ENCODE data around the gene SLC16A10.
"Not testable (repeated sequence)": the region's sequence is repeated elsewhere in the genome, so short reads cannot be mapped to it uniquely, and the experiment has no call there.

SLC16A10 gene

GRCh38 chr6:111121789-111122350 is 34.6 kb downstream of the SLC16A10 start:
- TF ChIP-seq CTCF (conservative IDR thresholded peaks at IDR 0.05; ENCODE audit: low read depth, low read length): no peak
- no peak overlapping the region for H2AFZ ChIP-seq (ENCODE audit: low read depth)
- H3K27me3 ChIP-seq (ENCODE audit: insufficient read depth, low read depth): no peaks in the 10 kb centered on the region
- H3K4me2 ChIP-seq: no peak overlapping the region
- no peak overlapping the region for H3K9ac ChIP-seq
- H3K36me3 ChIP-seq (ENCODE audit: insufficient read depth): no peaks in the 10 kb centered on the region
- H3K4me1 ChIP-seq (ENCODE audit: low read depth, poor library complexity, severe bottlenecking): no peaks in the 10 kb centered on the region
- H3K4me3 ChIP-seq (IDR thresholded peaks at IDR 0.05; ENCODE audit: insufficient read depth, low read depth, low read length): no peak overlapping the region
- H3K79me2 ChIP-seq (ENCODE audit: insufficient read depth, low read depth): no peaks in the 10 kb centered on the region
- no peak overlapping the region for H3K27ac ChIP-seq
- no peaks in the 10 kb centered on the region for H4K20me1 ChIP-seq (ENCODE audit: insufficient read depth)

GRCh38 chr6:111122458-111123286 is 35.4 kb downstream of the SLC16A10 start:
- H2AFZ ChIP-seq (ENCODE audit: low read depth): no peak overlapping the region
- H3K36me3 ChIP-seq (ENCODE audit: insufficient read depth): no peaks in the 10 kb centered on the region
- H3K9ac ChIP-seq: no peak overlapping the region
- TF ChIP-seq CTCF (conservative IDR thresholded peaks at IDR 0.05; ENCODE audit: low read depth, low read length): no peak
- no peak overlapping the region for H3K27ac ChIP-seq
- H3K27me3 ChIP-seq (ENCODE audit: insufficient read depth, low read depth): no peaks in the 10 kb centered on the region
- no peak overlapping the region for H3K4me2 ChIP-seq
- H3K79me2 ChIP-seq (ENCODE audit: insufficient read depth, low read depth): no peaks in the 10 kb centered on the region
- H4K20me1 ChIP-seq (ENCODE audit: insufficient read depth): no peaks in the 10 kb centered on the region
- no peaks in the 10 kb centered on the region for H3K4me1 ChIP-seq (ENCODE audit: low read depth, poor library complexity, severe bottlenecking)
- no peak overlapping the region for H3K4me3 ChIP-seq (IDR thresholded peaks at IDR 0.05; ENCODE audit: insufficient read depth, low read depth, low read length)

- no peaks in the 10 kb centered on the region for H4K20me1 ChIP-seq (ENCODE audit: insufficient read depth)
- H3K36me3 ChIP-seq (ENCODE audit: insufficient read depth): no peaks in the 10 kb centered on the region
- no peak overlapping the region for H3K27ac ChIP-seq
- H3K27me3 ChIP-seq (ENCODE audit: insufficient read depth, low read depth): no peaks in the 10 kb centered on the region
- no peak overlapping the region for H3K4me3 ChIP-seq (IDR thresholded peaks at IDR 0.05; ENCODE audit: insufficient read depth, low read depth, low read length)
- no peak overlapping the region for H3K4me2 ChIP-seq
- H3K9ac ChIP-seq: no peak overlapping the region
- H2AFZ ChIP-seq (ENCODE audit: low read depth): no peak overlapping the region
- no peaks in the 10 kb centered on the region for H3K79me2 ChIP-seq (ENCODE audit: insufficient read depth, low read depth)
- no peak for TF ChIP-seq CTCF (conservative IDR thresholded peaks at IDR 0.05; ENCODE audit: low read depth, low read length)
- H3K4me1 ChIP-seq (ENCODE audit: low read depth, poor library complexity, severe bottlenecking): no peaks in the 10 kb centered on the region
These were observed 37.1 kb downstream of the SLC16A10 start for GRCh38 chr6:111124406-111124805.

GRCh38 chr6:111129013-111129412 is 41.7 kb downstream of the SLC16A10 start:
- Histone ChIP-seq H4K20me1 (ENCODE audit: insufficient read depth) (no peaks in the 10 kb centered on the region), H3K27me3 (ENCODE audit: insufficient read depth, low read depth) (no peaks in the 10 kb centered on the region), H3K27ac (no peak overlapping the region), H3K36me3 (ENCODE audit: insufficient read depth) (no peaks in the 10 kb centered on the region), H3K79me2 (ENCODE audit: insufficient read depth, low read depth) (no peaks in the 10 kb centered on the region), H3K4me1 (ENCODE audit: low read depth, poor library complexity, severe bottlenecking) (no peaks in the 10 kb centered on the region), H3K4me2 (no peak overlapping the region), H3K9ac (no peak overlapping the region), H3K4me3 (IDR thresholded peaks at IDR 0.05; ENCODE audit: insufficient read depth, low read depth, low read length) (no peak overlapping the region), H2AFZ (ENCODE audit: low read depth) (no peak overlapping the region)
- no peak for TF ChIP-seq CTCF (conservative IDR thresholded peaks at IDR 0.05; ENCODE audit: low read depth, low read length)

GRCh38 chr6:111131018-111131417 is 43.7 kb downstream of the SLC16A10 start:
- H3K4me3 ChIP-seq (IDR thresholded peaks at IDR 0.05; ENCODE audit: insufficient read depth, low read depth, low read length); H3K27me3 ChIP-seq (ENCODE audit: insufficient read depth, low read depth); H3K79me2 ChIP-seq (ENCODE audit: insufficient read depth, low read depth); H3K9ac ChIP-seq; H4K20me1 ChIP-seq (ENCODE audit: insufficient read depth); H3K36me3 ChIP-seq (ENCODE audit: insufficient read depth); H2AFZ ChIP-seq (ENCODE audit: low read depth); H3K4me2 ChIP-seq; H3K27ac ChIP-seq; H3K4me1 ChIP-seq (ENCODE audit: low read depth, poor library complexity, severe bottlenecking): not testable (repeated sequence)

- not testable (repeated sequence) for H3K9ac ChIP-seq; H3K4me2 ChIP-seq; H3K79me2 ChIP-seq (ENCODE audit: insufficient read depth, low read depth); H3K27ac ChIP-seq; H4K20me1 ChIP-seq (ENCODE audit: insufficient read depth); H3K4me1 ChIP-seq (ENCODE audit: low read depth, poor library complexity, severe bottlenecking); H3K36me3 ChIP-seq (ENCODE audit: insufficient read depth); H2AFZ ChIP-seq (ENCODE audit: low read depth); H3K4me3 ChIP-seq (IDR thresholded peaks at IDR 0.05; ENCODE audit: insufficient read depth, low read depth, low read length); H3K27me3 ChIP-seq (ENCODE audit: insufficient read depth, low read depth)
These were observed 45.4 kb downstream of the SLC16A10 start for GRCh38 chr6:111132669-111133068.
